Liver (tissue), 3 donors: ENCODE results near the gene LRIT2.

Experiments
- ATF3 ChIP-seq: IDR thresholded peaks from 2 replicates; pipeline ENCODE4 v1.6.1; 2016; ENCODE audit warnings: antibody characterized with exemption
- CTCF ChIP-seq: fragments of 150-350 bp; IDR thresholded peaks from 2 replicates; pipeline ENCODE4 v1.5.1; 2017; ENCODE audit warnings: improper control_type of control experiment, low read depth, low read length; ENCODE audit not compliant: missing input control
- GABPA ChIP-seq, 2 donors: IDR thresholded peaks in 1 of 2; conservative IDR thresholded peaks in 1 of 2; 2 replicates each; pipeline ENCODE4 v1.6.1; 2016; ENCODE audit warnings: antibody characterized with exemption in 2 of 2, mild to moderate bottlenecking in 1 of 2, moderate library complexity in 1 of 2
- MAX ChIP-seq: IDR thresholded peaks from 2 replicates; pipeline ENCODE4 v1.6.1; 2016; ENCODE audit warnings: antibody characterized with exemption
- RAD21 ChIP-seq, 2 donors: IDR thresholded peaks; 2 replicates each; pipeline ENCODE4 v1.6.1; 2016; ENCODE audit warnings: antibody characterized with exemption in 2 of 2, mild to moderate bottlenecking in 2 of 2
- REST ChIP-seq: IDR thresholded peaks from 2 replicates; pipeline ENCODE4 v1.6.1; 2016; ENCODE audit warnings: antibody characterized with exemption, mild to moderate bottlenecking
- SP1 ChIP-seq: IDR thresholded peaks from 2 replicates; pipeline ENCODE4 v1.6.1; 2018; ENCODE audit warnings: antibody characterized with exemption, mild to moderate bottlenecking
- TAF1 ChIP-seq: conservative IDR thresholded peaks from 2 replicates; pipeline ENCODE4 v1.6.1; 2016; ENCODE audit warnings: antibody characterized with exemption, mild to moderate bottlenecking
- donor health status: healthy.
- donor health status: healthy.

GRCh38 chr10:84230359-84230758 is 5.0 kb upstream of the LRIT2 start:
- TF ChIP-seq MAX (no peak), CTCF (no peak), ATF3 (no peak), RAD21 (IDR thresholded peaks at IDR 0.05) (no peak), REST (no peak), TAF1 (no peak), SP1 (no peak), GABPA (IDR thresholded peaks at IDR 0.05 in 1 of 2, conservative IDR thresholded peaks at IDR 0.05 in 1 of 2) (no peak)
